ENCODE data around the gene M1AP. TPM values are rescaled to one million over a fixed set of nuclear protein-coding genes. Genes with fewer than 3 reads are reported as not detected.

The M1AP gene
- total and polyA plus RNA-seq, 2 experiments from 2014 or later: not detected

DNA sequence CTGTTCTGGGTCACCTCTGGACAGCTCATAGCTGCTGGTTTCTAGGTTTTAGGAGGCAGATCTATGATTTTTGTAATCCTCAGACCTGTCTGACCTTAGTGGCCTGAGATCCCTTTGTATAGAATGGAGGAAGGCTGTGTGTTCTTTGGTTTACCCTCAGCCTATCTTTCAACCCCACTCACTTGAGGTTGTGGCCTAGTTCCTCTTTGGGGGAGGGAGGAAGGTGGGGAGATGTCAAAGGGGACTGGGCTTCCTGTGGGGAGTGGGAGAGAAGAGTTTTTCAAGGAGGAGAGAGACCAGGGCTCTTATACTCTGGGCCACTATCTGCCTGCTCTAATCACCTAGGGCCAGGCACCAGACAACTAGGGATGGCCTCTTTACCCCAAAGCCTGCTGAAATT, 34.4 kb upstream of the M1AP start:
- Histone ChIP-seq H3K27me3 (no peaks in the 10 kb centered on the region), H3K4me3 (no peak overlapping the region), H3K36me3 (no peaks in the 10 kb centered on the region), H3K4me1 (ENCODE audit: low read depth) (no peaks in the 10 kb centered on the region), H3K9me3 (ENCODE audit: low read depth) (no peaks in the 10 kb centered on the region), H3K27ac (no peak overlapping the region)
- TF ChIP-seq, protein P1, sequence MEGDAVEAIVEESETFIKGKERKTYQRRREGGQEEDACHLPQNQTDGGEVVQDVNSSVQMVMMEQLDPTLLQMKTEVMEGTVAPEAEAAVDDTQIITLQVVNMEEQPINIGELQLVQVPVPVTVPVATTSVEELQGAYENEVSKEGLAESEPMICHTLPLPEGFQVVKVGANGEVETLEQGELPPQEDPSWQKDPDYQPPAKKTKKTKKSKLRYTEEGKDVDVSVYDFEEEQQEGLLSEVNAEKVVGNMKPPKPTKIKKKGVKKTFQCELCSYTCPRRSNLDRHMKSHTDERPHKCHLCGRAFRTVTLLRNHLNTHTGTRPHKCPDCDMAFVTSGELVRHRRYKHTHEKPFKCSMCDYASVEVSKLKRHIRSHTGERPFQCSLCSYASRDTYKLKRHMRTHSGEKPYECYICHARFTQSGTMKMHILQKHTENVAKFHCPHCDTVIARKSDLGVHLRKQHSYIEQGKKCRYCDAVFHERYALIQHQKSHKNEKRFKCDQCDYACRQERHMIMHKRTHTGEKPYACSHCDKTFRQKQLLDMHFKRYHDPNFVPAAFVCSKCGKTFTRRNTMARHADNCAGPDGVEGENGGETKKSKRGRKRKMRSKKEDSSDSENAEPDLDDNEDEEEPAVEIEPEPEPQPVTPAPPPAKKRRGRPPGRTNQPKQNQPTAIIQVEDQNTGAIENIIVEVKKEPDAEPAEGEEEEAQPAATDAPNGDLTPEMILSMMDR (IDR thresholded peaks at IDR 0.05; ENCODE audit: low read depth, low read length): no peak
- no peak for DNase-seq (ENCODE audit: low read depth in 1 of 2, low spot score in 1 of 2)

DNA sequence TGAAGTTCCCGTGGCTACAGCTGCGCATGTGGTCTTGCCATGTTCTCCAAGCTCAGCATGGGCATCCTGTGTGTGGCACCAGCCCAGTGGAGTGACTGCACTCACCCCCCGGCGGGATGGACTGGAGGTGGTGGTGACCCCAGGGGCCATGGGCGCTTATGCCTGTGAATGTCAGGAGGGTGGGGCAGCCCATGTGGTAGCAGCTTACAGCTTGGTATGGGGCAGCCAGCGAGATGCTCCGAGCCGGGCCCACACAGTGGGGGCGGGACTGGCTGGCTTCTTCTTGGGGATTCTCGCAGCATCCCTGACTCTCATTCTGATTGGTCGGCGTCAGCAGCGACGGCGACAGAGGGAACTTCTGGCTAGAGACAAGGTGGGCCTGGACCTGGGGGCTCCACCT, 31.5 kb upstream of the M1AP start:
- Histone ChIP-seq H3K4me3 (no peak overlapping the region), H3K27me3 (no peaks in the 10 kb centered on the region), H3K9me3 (ENCODE audit: low read depth) (no peaks in the 10 kb centered on the region), H3K4me1 (ENCODE audit: low read depth) (no peaks in the 10 kb centered on the region), H3K36me3 (no peaks in the 10 kb centered on the region), H3K27ac (no peak overlapping the region)
- DNase-seq (ENCODE audit: low read depth in 1 of 2, low spot score in 1 of 2): no peak
- TF ChIP-seq, protein P1 (IDR thresholded peaks at IDR 0.05; ENCODE audit: low read depth, low read length): no peak

DNA sequence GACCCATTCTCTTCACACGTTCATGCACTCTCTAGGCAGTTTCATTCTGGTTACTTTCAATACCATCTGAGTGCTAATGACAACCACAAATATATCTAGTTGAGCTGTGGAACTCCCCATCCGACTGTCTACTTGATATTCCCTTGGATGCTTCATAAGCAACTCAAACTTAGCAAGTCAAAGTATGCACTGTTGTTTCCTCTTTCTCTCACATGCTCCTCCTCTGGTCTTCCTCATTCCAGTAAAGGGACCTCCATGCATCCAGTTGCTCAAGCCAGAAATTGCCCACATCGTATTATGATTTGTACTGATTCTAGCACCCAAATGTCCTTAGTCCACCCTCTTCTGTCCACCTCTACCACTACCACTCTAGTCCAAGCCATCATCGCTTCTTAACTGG, 28.2 kb upstream of the M1AP start:
- TF ChIP-seq, protein P1 (IDR thresholded peaks at IDR 0.05; ENCODE audit: low read depth, low read length): no peak
- Histone ChIP-seq H3K4me3 (no peak overlapping the region), H3K27me3 (no peaks in the 10 kb centered on the region), H3K36me3 (no peaks in the 10 kb centered on the region), H3K27ac (no peak overlapping the region), H3K4me1 (ENCODE audit: low read depth) (no peaks in the 10 kb centered on the region), H3K9me3 (ENCODE audit: low read depth) (no peaks in the 10 kb centered on the region)
- no peak for DNase-seq (ENCODE audit: low read depth in 1 of 2, low spot score in 1 of 2)

DNA sequence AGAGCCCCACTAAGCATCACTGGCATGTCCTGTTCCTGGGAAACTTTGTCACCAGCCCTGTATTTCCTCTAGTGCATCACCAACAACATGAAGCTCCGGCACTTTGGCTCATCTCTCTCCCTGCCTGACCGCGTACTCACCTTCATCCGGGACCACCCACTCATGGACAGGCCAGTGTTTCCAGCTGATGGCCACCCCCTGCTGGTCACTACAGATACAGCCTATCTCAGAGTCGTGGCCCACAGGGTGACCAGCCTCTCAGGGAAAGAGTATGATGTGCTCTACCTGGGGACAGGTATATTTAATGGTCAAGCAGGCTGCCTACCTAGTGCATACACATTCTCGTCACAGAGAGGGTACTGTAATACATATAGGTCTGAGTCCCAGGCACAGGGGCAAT, 27.0 kb upstream of the M1AP start:
- no peak overlapping the region for H3K27ac ChIP-seq
- DNase-seq (ENCODE audit: low read depth in 1 of 2, low spot score in 1 of 2): no peak
- TF ChIP-seq, protein P1 (IDR thresholded peaks at IDR 0.05; ENCODE audit: low read depth, low read length): peak; percentile 21
- no peaks in the 10 kb centered on the region for H3K4me1 ChIP-seq (ENCODE audit: low read depth)
- H3K4me3 ChIP-seq: no peak overlapping the region
- H3K36me3 ChIP-seq: no peaks in the 10 kb centered on the region
- no peaks in the 10 kb centered on the region for H3K9me3 ChIP-seq (ENCODE audit: low read depth)
- no peaks in the 10 kb centered on the region for H3K27me3 ChIP-seq

DNA sequence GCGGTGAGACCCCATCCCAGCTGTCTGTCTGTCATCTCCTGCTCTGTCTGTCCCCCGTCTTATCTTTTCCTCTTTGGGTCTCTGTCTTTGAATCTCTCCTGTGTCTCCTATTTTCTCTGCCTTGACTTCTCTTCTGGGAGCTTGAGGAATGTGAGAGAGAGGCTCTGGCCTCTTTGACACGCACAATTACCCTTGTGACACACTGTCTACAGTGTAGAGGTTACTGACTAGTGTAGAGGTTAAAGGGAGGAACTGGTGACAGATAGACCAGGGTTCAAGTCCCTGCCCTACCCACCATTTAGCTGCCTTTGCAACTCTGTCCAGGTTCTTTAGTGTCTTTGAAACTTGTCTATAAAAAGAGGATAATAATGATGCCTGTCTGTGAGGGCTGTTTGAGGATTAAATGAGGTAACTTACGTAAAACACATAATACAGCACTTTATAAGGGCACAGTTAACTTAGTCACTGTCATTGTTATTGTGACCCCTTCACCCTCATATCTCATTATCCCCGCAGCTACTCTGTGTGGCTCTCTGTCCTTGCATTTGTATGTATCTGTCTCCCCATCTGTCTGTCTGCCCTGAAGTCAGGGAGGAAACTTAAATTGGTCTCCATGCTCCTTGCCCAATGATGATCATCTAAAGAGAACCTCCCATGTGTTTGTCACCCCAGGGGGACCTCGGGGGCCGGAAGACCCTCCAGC, 25.8 kb upstream of the M1AP start:
- no peak for DNase-seq (ENCODE audit: low read depth in 1 of 2, low spot score in 1 of 2)
- TF ChIP-seq, protein P1 (IDR thresholded peaks at IDR 0.05; ENCODE audit: low read depth, low read length): no peak

More for the DNA sequence above, 25.8 kb upstream of the M1AP start:
- Histone ChIP-seq H3K27me3 (no peaks in the 10 kb centered on the region), H3K4me1 (ENCODE audit: low read depth) (no peaks in the 10 kb centered on the region), H3K36me3 (no peaks in the 10 kb centered on the region), H3K27ac (no peak overlapping the region), H3K9me3 (ENCODE audit: low read depth) (no peaks in the 10 kb centered on the region), H3K4me3 (no peak overlapping the region)
